HUES6 (cell line): ENCODE results near the gene SRA1.
"Not testable (repeated sequence)": the region's sequence is repeated elsewhere in the genome, so short reads cannot be mapped to it uniquely, and the experiment has no call there.

Experiments
- H3K27ac ChIP-seq: 2 replicates; pipeline ENCODE4 v1.7.0; 2013; ENCODE audit warnings: low read depth, mild to moderate bottlenecking, low read length, inconsistent platforms
- H3K27me3 ChIP-seq: 2 replicates; pipeline ENCODE4 v1.6.1; 2013; ENCODE audit warnings: low read length; ENCODE audit not compliant: control insufficient read depth, insufficient read depth
- H3K36me3 ChIP-seq: 2 replicates; pipeline ENCODE4 v1.6.1; 2013; ENCODE audit warnings: low read length; ENCODE audit not compliant: control insufficient read depth, insufficient read depth
- H3K4me1 ChIP-seq: 2 replicates; pipeline ENCODE4 v1.6.1; 2013; ENCODE audit warnings: low read length; ENCODE audit not compliant: control insufficient read depth, insufficient read depth
- H3K4me3 ChIP-seq: 2 replicates; pipeline ENCODE4 v1.5.1; 2013; ENCODE audit warnings: low read depth, low read length
- H3K9ac ChIP-seq: one replicate; pipeline ENCODE4 v1.6.1; 2013; ENCODE audit warnings: mild to moderate bottlenecking, low read length
- H3K9me3 ChIP-seq: 2 replicates; pipeline ENCODE4 v1.6.1; 2013; ENCODE audit warnings: low read depth, low read length; ENCODE audit not compliant: control insufficient read depth, insufficient read depth

SRA1 gene

DNA sequence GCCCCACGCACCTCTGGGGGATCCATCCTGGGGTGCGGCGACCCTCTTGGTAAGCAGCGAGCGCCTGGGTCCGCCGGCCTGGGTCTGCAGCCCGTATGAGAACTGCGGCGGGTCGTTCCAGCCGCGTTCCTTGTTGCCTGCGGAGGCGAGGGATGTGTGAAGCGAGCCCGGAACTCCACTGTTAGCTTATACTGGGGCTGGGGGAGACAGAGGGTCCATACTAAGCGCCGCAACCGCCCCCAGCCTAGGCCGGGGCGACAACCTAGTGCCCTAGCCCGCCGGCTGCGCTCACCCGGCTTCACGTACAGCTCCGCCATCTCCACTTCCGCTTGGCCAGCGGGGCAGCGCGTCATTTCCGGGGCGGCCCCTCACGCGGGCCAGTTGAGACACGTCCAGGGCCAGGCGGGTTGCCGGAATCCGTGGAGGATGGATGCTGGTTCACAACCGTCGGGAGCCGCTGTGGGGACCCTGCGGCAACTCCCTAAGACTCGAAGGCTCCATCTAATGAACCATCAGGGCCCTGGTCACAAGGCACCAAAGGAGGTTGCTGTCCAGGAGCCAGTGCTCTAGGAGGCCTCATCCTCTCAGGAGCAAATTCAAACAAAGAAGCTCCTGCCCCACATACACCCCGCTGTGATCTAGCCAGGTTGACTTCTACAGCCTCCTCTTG is at the start of gene SRA1:
Gene SRA1 (minus strand): TSS at position 338 of the 670 bp plus-strand sequence. CDS start 21 bp downstream, at position 317.
- Histone ChIP-seq H3K9ac (peak within 1 kb of the TSS; percentile 96), H3K27ac (peak within 1 kb of the TSS; percentile 87), H3K27me3 (no peaks in the 10 kb centered on the region), H3K9me3 (no peaks in the 10 kb centered on the region), H3K36me3 (peaks cover 41% of the 10 kb centered on the region), H3K4me1 (peaks cover 14% of the 10 kb centered on the region; the same call in 1 of the 2 replicates), H3K4me3 (peak within 1 kb of the TSS; percentile 85)

DNA sequence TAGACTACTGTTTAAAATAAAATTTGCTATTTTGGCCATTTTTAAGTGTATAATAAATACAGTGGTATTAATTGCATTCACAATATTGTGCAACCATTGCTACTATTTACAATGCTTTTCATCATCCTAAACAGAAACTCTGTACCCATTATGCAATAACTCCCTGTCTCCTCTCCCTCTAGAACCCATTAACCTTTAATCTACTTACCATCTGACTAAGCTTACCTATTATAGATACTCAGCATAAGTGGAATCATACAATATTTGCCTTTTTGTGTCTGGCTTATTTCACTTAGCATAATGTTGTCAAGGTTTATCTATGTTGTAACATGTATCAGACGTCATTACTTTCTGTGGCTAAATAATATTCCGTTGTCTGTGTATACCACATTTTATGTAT is 49.8 kb upstream of the SRA1 start:
- H3K27ac ChIP-seq: no peak overlapping the region
- no peaks in the 10 kb centered on the region for H3K4me1 ChIP-seq
- no peaks in the 10 kb centered on the region for H3K27me3 ChIP-seq
- H3K9me3 ChIP-seq: peaks cover 10% of the 10 kb centered on the region; the same call in 1 of the 2 replicates
- no peak overlapping the region for H3K4me3 ChIP-seq
- no peak overlapping the region for H3K9ac ChIP-seq
- no peaks in the 10 kb centered on the region for H3K36me3 ChIP-seq

DNA sequence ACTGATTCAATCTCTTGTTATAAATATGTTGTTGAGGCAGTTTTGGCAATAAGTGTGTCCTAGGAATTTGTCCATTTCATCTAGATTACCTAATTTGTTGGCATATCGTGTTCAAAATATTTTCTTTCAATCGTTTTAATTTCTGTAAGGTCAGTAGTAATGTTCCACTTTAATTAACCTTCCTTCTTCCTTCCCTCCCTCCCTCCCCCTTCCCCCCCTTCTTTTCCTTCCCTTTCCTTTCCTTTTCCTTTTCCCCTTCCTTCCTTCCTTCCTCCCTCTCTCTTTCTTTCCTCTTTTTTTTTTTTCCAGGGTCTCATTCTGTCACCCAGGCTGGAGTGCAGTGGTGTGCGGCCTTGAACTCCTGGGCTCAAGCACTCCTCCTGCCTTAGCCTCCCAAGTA is 48.6 kb upstream of the SRA1 start:
- H3K9ac ChIP-seq: no peak overlapping the region
- H3K4me1 ChIP-seq: no peaks in the 10 kb centered on the region
- H3K9me3 ChIP-seq: peaks cover 3% of the 10 kb centered on the region; the same call in 1 of the 2 replicates
- H3K27ac ChIP-seq: no peak overlapping the region
- no peaks in the 10 kb centered on the region for H3K36me3 ChIP-seq
- H3K27me3 ChIP-seq: no peaks in the 10 kb centered on the region
- H3K4me3 ChIP-seq: no peak overlapping the region

DNA sequence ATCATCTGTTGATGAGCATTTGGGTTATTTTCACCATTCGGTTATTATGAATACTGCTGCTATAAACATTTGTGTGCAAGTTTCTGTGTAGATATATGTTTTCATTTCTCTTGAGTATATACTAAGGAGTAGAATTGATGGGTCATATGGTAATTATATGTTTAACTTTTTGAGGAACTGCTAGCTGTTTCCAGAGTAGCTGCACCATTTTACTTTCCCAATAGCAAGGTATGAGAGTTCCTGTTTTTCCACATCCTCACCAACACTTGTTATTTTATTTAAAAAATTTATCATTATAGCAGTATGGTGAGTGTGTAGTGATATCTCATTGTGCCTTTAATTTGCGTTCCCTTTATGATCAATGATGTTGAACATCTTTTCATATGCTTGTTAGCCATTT is 46.5 kb upstream of the SRA1 start:
- Histone ChIP-seq H3K4me1 (no peaks in the 10 kb centered on the region), H3K27ac (no peak overlapping the region), H3K36me3 (no peaks in the 10 kb centered on the region), H3K9ac (no peak overlapping the region), H3K4me3 (no peak overlapping the region), H3K27me3 (no peaks in the 10 kb centered on the region), H3K9me3 (no peaks in the 10 kb centered on the region)

DNA sequence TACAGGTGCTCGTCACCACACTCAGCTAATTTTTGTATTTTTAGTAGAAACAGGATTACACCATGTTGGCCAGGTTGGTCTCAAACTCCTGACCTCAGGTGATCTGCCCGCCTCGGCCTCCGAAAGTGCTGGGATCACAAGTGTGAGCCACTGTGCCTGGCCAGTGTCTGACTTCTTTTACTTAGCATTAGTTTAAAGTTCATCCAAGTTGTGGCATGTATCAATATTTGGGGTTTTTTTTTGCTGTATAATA is 46.1 kb upstream of the SRA1 start:
- H3K4me1 ChIP-seq, H3K36me3 ChIP-seq, H3K27ac ChIP-seq, H3K9me3 ChIP-seq, H3K27me3 ChIP-seq, H3K9ac ChIP-seq, H3K4me3 ChIP-seq: not testable (repeated sequence)

DNA sequence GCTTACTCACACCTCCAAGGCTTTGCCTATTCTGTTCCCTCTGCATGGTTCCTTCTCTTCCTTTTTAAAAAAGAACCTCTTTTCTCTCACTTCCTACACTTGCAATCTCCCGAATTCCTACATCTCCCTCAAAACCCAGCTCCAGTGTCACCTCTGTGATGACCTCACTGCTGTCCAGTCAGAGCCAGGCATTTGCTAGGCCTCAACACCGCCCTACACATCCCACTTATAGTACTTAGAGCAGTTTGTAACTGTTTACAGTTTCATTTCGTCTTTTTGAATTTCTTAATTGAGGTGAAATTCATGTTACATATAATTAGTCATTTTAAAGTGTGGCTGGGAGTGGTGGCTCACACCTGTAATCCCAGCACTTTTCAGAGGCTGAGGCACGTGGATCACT is 44.9 kb upstream of the SRA1 start:
- no peaks in the 10 kb centered on the region for H3K4me1 ChIP-seq
- H3K27ac ChIP-seq: no peak overlapping the region
- no peaks in the 10 kb centered on the region for H3K9me3 ChIP-seq
- no peaks in the 10 kb centered on the region for H3K27me3 ChIP-seq
- no peak overlapping the region for H3K4me3 ChIP-seq
- H3K9ac ChIP-seq: no peak overlapping the region
- H3K36me3 ChIP-seq: no peaks in the 10 kb centered on the region

DNA sequence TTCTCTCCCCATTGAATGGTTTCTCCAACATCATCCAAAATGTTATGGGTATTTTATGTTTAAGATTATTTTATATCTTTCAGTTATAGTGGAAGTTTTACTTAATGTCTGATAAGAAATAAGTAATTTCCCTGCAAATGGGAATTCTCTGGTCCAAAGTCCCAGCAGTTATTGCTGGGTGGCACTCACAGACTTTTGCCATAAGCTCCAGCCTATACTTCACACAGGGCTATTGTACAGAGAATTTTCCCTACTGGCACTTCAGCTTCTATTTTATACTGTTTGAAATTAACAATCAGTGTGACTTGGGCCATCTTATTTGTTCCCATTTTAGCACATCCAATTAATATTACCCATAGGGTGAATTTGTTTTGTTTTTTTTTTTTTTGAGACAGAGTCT is 42.8 kb upstream of the SRA1 start:
- Histone ChIP-seq H3K9ac (no peak overlapping the region), H3K27me3 (no peaks in the 10 kb centered on the region), H3K4me3 (no peak overlapping the region), H3K27ac (no peak overlapping the region), H3K36me3 (no peaks in the 10 kb centered on the region), H3K4me1 (no peaks in the 10 kb centered on the region), H3K9me3 (no peaks in the 10 kb centered on the region)

DNA sequence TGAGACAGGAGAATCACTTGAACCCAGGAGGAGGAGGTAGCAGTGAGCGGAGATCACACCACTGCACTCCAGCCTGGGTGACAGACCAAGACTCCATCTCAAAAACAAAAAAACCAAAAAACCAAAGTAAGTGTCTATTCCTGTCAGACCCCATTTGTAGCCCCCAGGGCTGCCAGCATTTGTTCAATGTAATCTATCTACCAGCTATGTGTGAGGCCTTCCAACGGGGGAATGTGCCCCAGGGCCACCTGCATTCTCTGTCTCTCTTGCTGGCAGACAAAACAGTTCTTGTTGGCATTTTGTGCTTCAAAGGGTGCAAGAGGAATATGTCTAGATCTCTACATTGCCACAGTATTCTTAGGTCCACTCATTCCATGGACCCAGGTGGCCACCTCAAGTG is 41.6 kb upstream of the SRA1 start:
- H3K9me3 ChIP-seq: no peaks in the 10 kb centered on the region
- no peaks in the 10 kb centered on the region for H3K27me3 ChIP-seq
- no peak overlapping the region for H3K9ac ChIP-seq
- no peaks in the 10 kb centered on the region for H3K4me1 ChIP-seq
- no peak overlapping the region for H3K4me3 ChIP-seq
- no peak overlapping the region for H3K27ac ChIP-seq
- H3K36me3 ChIP-seq: no peaks in the 10 kb centered on the region

DNA sequence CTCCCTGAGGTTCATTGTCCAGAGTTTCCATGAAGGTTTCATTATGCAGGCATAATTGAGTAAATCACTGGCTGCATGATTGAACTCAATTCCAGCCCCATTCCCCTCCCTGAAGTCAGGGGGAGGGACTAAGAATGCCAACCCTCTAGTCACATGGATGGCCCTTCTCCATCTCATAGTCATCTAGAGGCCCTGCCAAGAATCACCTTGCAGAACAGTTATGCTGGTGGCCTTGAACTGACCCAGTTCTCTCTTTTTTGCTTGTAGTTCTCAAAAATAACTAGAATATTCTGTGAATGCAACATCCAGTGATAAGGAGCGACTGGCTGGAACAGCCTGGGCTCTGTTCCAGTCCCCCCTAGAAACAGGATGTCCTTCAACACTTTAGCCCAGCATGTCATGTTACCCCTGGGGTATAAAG is 39.1 kb upstream of the SRA1 start:
- Histone ChIP-seq H3K9ac (no peak overlapping the region), H3K27ac (no peak overlapping the region), H3K36me3 (no peaks in the 10 kb centered on the region), H3K27me3 (no peaks in the 10 kb centered on the region), H3K4me3 (no peak overlapping the region), H3K9me3 (no peaks in the 10 kb centered on the region), H3K4me1 (no peaks in the 10 kb centered on the region)

DNA sequence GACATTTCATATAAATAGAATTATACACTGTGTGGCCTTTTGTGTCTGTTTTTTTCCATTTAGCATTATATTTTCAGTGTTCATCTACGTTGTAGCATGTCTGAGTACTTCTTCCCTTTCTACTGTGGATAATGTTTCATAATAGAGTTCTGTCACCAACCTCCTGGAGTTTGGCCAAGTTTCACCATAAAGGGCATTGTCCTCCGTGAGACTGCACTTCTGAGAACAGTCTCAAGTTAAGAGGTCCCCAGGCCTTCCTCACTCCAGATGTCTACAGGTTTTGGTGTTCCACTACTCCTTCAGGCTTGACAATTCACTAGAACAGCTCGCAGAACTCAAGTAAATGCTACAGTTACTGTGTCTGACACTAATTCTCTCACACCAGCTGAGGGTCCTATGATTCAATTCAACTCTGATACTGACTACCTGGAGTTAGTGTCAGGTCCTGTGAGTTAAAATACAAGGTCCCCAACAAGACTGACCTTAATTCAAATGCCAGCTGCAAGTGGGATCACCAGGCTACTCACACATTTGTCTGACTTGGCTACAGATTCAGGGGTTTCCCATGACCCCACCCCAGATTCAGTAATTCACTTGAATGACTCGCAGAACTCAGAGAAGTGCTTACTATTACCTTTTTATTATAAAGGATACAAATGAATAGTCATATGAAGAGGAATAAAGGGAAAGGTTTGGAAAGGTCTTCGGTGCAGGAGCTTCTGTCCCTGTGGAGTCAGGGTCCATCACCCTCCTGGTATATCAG is 38.4 kb upstream of the SRA1 start:
- H3K27me3 ChIP-seq: no peaks in the 10 kb centered on the region
- no peaks in the 10 kb centered on the region for H3K36me3 ChIP-seq
- no peaks in the 10 kb centered on the region for H3K4me1 ChIP-seq
- no peaks in the 10 kb centered on the region for H3K9me3 ChIP-seq
- H3K4me3 ChIP-seq: no peak overlapping the region
- H3K27ac ChIP-seq: no peak overlapping the region
- H3K9ac ChIP-seq: no peak overlapping the region

DNA sequence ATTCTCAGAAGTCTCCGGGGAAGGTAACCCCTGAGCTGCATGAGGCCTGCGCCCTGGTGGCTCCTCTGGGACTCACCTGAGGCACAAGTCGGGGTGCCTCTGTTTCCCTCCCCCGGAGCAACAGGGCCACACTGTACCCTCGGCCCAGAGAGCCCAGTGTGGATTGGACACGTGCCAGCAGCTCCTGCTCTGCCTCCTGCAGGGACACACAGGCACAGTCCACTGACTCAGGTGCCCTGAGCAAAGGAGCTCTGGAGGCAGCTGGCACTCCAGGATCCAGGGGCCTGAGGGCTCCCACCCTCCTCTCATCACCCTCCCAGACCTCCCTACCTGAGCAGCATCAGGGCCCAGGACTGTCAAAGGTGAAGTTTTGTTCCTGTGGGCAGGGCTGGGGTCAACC is 36.9 kb upstream of the SRA1 start:
- H3K27ac ChIP-seq: no peak overlapping the region
- H3K27me3 ChIP-seq: no peaks in the 10 kb centered on the region
- H3K9ac ChIP-seq: no peak overlapping the region
- H3K4me1 ChIP-seq: no peaks in the 10 kb centered on the region
- H3K4me3 ChIP-seq: no peak overlapping the region
- no peaks in the 10 kb centered on the region for H3K36me3 ChIP-seq
- H3K9me3 ChIP-seq: no peaks in the 10 kb centered on the region
